GM12801 (cell line): Measurements from ENCODE around the gene DSCAM.

ENCODE experiments used
- TF ChIP-seq, protein P1 (sequence below): IDR thresholded peaks from one replicate; pipeline ENCODE4 v1.5.1; 2011; ENCODE audit warnings: control low read depth; ENCODE audit not compliant: insufficient read length; ENCODE audit errors: extremely low read depth

The DSCAM gene

DNA sequence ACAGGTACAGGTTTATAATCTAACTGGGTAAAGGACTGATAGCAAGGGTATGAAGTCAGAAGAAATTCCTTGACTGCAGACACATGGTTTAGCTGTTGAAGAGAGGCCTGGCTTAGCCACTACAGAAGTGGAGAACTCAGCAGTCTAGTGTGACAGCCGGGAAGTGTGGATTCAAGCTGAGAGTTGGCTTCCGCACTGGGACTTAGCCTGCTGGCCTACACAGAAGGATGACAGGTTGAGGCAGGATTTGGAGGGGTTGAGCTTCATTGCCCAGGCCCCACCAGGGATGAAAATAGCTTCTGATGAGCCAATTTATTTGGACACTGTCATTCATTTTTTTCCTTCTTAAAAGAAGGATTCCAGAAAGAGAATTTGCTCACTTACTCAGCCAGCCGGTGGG is 695.3 kb downstream of the DSCAM start:
- TF ChIP-seq, protein P1, sequence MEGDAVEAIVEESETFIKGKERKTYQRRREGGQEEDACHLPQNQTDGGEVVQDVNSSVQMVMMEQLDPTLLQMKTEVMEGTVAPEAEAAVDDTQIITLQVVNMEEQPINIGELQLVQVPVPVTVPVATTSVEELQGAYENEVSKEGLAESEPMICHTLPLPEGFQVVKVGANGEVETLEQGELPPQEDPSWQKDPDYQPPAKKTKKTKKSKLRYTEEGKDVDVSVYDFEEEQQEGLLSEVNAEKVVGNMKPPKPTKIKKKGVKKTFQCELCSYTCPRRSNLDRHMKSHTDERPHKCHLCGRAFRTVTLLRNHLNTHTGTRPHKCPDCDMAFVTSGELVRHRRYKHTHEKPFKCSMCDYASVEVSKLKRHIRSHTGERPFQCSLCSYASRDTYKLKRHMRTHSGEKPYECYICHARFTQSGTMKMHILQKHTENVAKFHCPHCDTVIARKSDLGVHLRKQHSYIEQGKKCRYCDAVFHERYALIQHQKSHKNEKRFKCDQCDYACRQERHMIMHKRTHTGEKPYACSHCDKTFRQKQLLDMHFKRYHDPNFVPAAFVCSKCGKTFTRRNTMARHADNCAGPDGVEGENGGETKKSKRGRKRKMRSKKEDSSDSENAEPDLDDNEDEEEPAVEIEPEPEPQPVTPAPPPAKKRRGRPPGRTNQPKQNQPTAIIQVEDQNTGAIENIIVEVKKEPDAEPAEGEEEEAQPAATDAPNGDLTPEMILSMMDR: no peak

DNA sequence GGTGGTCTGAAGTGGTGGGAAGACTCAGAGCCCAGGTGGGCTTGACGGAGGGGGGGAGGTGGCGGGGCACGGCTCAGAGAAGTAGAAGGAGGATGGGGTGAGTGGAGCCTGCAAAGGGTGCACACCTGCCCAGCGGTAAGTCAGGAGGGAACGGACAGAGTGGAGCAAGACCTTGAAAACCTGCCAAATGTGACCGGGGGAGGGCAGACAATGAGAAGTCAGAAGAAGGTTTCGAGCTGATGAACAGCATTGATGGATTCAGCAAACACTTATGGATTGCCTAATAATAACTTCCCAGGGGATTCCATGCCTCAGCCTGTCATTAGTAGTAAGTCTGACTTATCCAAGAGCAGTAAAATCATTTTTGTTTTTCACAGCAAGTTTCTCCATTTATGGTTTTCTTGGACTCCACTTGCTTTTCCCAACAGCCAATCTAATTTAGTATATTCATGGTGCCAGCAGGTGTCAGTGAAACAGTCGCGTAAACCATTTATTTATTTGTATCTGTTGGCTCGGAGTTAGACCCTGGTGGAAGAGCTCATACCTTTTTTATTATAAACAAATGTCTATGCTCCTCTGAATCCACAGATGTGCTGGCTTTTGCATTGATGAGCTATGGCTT is 700.6 kb downstream of the DSCAM start:
- TF ChIP-seq, protein P1: no peak

DNA sequence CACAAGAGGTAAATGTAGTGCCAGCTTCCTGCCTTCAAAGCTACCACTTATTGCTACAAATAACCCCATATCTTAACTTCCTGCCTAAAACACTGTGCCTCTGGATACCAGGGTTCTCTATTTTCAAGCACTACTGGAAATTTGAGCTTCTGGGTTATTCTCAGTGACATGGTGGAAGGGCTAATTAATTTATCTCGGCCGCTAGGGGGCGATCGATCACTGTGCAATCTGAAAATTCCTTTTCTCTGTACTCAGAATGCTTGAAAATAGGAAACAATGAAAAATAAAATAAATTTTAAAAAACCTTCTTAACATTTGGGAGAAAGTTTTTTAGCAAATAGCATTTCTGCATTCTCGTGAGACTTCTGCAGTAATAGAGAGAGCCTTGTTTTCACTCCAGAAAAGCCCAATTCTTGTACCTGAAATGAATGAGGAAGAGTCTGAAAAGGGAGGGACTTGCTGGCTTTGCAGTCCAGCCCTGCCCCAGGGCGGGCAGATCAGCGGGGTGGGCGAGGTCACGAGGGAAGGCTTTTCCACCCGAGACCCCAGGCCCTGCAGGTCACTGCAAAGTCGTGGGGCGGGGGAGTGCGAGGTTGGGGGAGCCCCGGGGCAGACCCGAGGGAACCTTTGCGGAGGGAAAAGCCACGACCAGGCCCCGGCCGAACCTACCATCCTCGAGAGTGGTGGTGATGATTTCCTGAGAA is 703.0 kb downstream of the DSCAM start:
- TF ChIP-seq, protein P1: no peak

DNA sequence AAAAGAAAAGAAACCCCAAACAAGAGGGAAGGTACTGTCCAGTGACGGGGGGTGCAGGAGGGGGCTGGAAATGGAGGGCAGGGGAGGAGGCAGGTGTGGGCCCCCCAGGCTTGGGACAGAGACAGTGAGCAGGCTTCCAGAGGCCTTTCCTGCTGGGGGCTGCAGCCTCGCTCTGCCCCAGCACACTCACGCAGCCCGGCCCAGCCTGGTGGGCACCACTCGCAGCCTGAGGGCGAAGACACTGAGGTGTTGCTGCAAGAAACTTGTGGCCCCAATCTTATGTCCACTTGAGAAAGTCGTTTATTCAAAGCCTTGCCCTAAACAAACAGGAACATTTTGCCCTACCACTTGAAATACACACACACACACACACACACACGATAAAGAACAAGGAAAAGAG is 705.3 kb downstream of the DSCAM start:
- TF ChIP-seq, protein P1: no peak

DNA sequence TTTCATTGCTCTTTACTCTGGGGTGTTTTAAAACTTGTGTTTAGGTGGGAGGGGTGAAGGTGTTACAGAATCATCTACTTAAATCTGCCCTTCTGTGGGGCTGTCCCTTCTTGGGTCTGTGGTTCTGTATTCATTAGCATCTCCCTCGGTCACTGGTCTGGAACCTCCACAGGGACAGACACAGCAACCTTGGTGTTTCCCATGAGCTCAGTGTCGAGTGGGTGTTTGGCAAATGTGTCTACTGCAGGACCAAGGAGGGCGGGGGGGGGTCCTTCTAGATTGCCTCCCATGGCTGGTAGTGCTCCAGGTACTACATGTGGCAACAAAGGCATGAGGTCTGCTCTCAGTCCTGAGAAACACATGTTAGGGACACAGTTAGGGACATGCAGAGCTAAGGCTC is 706.3 kb downstream of the DSCAM start:
- TF ChIP-seq, protein P1: no peak

DNA sequence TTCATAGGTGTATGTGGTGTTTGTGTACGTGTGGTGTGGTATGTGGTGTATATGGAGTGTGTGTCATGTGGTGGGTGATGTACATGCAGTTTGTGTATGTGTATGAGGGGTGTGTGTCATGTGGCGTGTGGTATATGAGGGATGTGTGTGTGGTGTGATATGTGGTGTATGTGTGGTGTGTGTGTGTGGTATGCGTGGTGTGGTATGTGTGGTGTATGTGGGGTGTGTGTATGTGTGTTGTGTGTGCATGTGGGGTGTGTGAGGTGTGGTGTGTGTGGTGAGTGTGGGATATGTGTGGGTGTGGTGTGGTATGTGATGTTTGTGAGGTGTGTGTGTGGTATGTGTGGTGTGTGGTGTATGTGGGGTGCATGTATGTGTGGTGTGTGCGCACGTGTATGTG is 707.3 kb downstream of the DSCAM start:
- TF ChIP-seq, protein P1: no peak

DNA sequence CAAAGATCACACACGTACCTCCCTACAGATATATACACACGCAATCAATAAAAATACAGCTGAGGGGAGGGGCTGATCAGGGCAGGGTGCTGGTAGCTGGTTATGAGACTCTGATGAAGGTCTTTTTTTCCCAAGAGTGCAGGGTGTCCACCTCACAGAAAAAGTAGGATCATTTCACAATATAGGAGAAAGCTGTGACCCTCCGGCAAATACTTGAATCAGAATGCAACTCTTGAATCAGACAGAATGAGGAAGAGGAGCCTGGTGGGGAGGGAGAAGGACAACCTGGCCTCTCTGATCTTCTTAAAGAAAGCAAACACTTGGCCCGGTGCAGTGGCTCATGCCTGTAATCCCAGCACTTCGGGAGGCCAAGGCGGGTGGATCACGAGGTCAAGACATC is 710.4 kb downstream of the DSCAM start:
- TF ChIP-seq, protein P1: no peak
